ENCODE results near the gene EYS.

Gene EYS

DNA sequence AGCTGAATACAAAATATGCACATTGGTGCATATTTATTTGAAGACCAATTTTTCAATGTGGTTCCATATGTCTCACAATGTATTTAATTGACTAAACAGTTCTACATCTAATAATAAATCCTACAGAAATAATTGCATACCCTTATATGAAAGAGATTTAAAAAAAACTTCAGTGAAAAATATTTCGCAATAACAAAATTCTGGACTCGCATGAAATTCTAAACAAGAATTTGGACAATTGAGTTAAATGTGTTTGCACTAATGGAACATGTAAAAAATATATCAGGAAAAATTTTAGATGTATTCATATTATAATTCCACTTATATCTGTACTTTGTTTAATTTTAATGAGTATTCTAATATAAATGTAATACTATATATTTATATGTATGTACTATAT lies 1003.1 kb downstream of the EYS start:
- DNase-seq, result no peak

DNA sequence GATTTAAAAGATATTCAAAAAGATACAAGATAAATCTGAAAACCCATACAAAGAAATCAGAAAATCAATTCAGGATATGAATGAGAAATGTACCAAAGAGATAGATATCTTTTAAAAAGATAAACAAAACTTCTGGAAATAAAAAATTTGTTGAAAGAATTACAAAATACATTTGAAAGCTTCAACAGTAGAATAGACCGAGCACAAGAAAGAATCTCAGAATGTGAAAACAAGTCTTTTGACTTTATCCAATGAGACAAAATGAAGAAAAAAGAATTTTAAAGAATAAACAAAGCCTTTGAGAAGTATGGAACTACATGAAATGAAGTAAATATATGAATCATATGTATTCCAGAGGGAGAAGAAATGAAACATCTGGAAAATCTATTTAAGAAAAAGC lies 1011.0 kb downstream of the EYS start:
- no peak for DNase-seq

DNA sequence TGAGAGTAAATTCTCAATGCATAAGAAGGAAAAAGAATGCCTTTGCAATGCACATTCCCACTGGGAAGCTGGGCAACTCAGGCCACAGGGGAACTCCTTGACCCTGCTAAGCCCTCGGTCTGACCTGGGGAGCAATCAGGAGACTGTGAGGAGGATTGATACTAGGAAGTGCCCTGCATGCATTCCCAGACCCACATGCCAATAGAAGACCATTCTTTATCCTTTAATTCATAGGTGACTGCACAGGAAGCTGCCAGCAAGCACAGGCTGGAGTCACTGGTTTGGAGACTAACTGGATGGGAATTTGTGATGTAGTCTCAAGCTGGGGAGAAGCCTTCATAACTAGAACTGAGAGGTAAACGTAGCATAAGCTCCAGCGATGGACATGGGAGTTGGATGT lies 1012.7 kb downstream of the EYS start:
- no peak for DNase-seq

DNA sequence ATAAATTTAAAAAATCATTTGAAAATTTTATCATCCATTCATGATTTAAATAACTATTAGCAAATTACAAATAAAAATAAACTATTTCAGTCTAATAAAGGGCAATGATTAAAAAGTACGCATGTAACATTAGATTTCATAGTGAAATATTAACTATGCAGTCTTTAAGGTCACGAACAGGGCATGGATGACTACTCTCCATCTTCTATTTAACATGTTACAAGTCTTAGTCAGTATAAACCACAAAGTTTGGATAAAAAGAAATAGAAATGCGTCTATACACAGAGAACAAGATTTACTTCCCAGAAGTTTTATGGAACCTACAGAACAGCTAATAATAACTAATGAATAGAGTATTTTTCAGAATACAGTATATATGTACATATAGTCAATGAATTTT lies 1016.0 kb downstream of the EYS start:
- DNase-seq, result no peak

DNA sequence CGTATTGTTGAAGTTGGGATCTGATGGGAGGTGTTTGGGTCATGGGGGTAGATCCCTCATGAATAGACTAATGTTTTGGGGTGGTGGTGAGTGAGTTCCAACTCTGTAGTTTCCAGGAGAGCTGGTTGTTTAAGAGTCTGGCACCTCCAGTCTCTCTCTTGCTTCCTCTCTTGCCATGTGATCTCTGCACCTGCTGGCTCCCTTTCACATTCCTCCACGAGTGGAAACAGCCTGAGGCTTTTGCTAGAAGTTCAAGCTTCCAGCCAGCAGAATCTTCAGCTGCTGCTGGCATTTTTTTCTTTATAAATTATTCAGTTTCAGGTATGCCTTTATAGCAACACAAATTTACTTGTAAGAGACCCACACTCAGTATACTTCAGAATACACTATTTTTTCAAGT lies 1021.6 kb downstream of the EYS start:
- no peak for DNase-seq

DNA sequence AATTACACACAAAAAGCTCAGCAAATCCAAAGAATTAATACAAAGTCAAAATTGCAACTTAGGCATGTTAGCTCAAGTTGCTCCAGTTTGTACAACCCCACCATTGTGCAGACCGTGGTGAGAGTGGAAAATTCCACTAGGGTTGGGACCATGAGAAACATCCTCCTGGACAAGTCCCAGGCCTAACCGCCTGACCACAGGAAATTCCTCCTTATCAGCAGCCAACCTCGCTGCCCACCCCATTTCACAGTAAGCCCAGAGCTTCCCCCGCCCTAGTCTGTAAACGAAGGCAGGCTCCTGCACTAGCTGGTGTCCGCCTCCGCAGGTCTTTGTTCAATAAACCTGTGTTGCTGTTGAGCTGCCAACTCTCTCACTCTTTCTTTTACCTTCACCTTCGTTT lies 1023.3 kb downstream of the EYS start:
- DNase-seq, result no peak

DNA sequence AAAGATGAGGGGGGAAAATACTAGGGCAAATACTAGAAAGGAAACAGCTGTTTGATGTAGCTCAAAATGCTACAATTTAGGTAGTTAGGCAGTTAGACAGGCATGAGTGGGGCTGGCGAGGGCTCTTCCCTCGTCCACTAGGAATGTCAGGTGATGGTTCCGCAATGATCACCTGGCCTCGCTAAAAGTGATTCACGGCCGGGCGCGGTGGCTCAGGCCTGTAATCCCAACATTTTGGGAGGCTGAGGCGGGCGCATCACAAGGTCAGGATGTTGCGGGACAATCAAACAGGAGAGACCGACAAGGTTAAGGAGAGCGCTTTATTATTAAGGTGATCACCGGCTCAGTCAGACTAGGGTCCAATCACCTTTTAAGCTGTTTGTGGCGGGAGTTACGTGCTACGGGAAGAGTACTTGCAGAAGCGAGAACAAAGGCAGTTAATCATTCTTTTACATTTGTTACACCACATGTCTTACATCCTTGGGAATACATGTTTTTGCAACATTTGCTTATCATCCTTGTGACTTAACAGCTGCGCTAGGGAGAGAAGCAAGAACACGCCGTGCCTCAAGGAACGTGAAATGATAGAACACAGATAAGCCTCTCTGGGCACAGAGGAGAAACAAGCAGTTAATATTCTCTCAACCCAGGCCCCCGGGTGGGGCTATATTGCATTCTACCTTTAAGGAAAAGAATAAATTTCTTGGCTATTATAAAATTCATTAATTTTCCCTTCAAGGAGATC lies 1025.4 kb downstream of the EYS start:
- no peak for DNase-seq

DNA sequence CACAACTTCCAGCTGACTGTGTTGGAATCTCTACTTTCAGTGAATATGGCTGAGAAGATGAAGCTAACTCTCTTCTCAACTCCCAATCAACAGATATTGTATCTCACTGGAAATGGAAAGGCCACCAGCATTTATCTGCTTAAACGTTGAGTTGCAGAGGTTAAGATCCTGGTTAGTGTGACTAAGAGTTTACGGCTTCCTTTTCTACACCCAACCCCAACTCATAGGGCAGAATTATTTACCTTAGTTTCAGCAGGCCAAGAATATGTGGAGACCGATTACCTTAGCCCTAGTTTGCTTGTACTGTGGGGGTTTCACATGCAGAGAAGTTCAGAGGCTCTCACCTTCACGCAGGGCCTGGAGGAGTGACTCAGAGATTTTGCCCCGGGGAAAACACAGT lies 1026.6 kb downstream of the EYS start:
- no peak for DNase-seq

DNA sequence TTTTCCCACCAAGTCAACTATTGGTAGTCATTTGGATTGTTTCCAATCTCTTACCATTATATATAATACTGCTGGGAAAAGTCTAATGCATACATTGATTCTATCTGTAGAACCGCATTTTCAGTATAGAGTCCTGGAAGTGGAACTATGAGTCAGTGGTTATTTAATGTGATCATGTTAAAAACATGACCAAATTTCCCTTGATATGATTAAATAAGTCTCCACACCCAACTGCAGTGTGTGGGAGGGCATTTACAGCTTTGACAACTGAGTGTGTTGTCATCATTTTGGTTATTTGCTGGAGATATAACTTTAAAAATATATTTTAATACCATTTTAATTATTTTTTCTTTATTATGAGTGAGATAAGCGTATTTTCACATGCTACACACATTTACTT lies 1027.6 kb downstream of the EYS start:
- DNase-seq, result no peak

DNA sequence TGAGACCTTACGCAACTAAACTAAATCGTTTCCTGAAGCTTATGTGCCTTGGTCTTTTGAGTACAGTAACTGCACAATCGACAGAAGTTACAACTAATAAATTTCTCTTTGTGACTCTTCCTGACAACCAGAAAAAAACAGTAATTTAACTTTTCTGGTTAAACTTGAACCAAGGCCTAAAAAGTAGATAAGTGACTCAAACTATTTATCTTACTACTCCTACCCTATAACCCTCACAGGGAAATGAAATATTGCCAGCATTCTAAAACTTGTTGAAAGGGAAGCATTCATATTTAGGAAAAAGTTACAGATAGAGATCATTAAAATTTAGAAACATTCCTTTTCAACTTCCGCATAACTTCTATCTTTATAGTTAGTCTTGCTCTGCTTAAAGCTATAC lies 1034.4 kb downstream of the EYS start:
- no peak for DNase-seq

DNA sequence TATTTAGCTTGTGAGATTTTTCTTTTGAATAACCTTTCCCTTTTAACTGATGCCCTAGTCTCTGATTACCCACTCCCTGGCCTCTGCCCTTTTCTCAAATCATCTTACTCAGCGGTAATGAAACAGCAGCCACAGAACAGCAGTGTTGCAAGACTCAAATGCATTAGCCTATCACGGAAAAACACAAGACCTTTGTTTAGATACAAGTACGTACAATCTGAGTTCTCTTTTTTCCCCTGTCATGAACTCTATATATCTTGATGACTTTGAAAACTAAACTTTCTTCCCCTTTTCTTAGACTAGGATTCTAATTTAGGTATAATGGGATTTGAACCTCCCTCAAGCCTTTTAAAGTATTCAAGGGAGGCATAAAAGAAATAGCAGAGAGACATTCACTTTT lies 1034.9 kb downstream of the EYS start:
- no peak for DNase-seq

DNA sequence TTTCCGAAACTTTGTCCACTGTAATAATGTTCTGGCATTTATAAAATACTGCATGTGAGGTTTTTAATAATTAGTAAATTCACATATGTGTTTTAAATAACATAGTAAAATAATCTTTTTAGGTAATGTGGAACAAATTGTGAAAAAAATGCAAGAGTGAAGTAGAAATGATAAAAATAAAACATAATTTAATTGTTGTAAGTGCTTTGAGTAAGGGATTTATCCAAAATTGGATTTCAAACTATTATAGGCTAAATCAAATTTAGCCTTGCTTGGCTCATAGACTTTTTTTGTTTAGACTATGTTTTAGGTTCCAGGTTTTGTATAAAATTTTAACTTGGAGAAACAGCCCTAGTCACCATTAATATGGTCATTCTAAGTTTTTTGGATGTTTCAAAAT lies 1041.9 kb downstream of the EYS start:
- no peak for DNase-seq

DNA sequence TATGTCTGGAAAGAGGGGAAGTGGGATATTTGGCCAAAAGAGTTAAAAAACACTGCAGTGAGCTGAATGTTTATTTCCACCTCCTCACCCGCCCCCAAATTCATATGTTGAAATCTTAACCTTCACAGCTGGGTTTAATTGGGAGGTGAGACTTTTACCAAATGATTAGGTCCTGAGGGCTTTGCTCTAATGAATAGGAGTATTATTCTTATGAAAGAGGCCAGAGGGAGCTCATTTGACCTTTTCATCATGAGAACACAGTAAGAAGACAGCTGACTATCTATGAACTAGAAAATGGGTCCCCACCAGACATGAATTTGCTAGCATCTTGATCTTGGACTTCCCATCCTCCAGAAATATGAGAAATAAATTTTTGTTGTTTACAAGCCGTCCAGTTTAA lies 1042.5 kb downstream of the EYS start:
- no peak for DNase-seq

DNA sequence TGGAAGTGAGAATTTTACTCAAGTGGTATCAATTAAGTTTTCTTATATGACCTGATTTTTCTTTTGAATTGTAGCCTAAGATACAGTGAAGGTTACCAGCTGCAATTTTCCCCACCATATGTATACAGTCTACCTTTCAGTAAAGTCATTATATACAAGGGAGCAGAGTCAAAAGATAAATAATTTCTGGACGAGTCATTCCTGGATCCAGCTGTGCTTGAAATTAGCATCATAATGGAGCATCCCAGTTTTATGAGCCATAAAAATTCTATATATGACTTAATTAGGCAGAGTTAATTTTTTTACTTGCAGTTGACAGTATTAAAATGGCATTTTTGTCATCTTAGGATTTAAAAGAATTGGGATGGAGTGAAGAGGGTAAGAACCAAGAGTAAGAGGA lies 1063.0 kb downstream of the EYS start:
- no peak for DNase-seq

DNA sequence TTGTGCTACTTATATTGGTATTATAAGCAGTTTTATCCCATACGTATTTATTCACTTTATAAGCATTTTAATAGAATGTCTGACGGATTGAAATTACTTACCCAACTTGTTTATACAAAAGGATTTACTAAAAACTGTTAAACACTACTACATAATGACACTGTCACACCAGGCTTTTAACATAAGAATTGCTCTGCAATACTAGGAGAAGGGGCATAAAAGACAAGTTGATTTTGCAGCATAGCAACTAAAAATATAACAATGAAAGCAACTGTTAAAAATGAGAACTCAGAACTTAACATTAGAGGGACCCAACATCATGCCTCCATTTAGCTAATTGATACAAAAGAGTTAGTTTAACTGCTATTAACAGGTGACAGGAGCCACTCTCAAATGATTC lies 1076.1 kb downstream of the EYS start:
- DNase-seq, result no peak

DNA sequence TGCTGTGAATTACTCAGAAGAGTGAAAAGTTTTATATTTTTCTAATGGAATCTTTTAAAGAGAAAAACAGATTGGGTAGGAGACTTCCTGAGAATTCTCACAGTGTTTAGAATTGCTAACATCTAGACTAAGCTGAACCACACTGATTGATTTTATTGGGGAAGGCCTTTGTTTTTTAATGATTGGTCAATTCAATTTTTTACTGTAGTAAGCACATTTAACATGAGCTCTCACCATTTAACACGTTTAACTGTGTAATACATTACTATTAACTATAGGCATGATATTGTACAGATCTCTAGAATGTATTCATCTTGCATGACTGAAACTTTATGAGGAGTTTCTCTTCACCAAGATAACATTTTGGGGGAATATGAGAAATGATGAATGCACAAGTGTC lies 1084.1 kb downstream of the EYS start:
- DNase-seq, result no peak

DNA sequence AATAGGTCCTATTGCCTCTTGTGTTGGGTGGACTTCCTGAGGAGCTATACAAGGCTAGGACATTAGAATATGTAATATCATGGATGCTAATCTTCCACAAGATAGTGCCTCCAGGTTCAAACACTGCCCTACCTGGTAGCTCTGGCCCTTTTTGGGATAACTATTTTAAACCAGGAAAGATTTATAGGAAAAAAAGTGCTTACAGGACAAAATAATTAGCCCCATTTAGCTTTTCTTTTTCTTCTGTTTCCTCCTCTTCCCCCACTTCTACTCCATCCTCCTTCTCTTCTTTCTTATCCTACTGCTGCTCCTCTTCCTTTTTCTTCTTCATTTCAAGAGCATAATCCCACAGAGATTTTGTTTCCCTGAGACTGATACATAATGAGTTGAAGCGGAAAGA lies 1104.0 kb downstream of the EYS start:
- no peak for DNase-seq

DNA sequence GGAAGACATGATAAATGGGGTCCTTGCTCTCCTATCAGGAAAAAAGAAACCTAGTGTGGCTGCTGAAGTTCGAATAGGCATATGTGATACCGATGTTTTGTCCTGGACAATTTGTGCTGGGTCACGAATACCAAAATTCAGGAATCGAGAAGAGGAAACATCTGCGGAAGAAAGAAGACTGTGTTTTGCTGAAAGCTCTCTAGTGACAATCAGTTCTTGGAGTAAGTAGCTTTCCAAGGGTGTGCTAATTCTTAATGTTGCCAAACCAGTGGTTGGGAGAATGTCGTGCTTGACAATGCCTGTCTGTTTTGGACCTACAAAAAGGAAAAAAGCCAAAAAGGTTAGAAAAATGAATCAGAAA lies 1115.4 kb downstream of the EYS start:
- DNase-seq, result no peak

DNA sequence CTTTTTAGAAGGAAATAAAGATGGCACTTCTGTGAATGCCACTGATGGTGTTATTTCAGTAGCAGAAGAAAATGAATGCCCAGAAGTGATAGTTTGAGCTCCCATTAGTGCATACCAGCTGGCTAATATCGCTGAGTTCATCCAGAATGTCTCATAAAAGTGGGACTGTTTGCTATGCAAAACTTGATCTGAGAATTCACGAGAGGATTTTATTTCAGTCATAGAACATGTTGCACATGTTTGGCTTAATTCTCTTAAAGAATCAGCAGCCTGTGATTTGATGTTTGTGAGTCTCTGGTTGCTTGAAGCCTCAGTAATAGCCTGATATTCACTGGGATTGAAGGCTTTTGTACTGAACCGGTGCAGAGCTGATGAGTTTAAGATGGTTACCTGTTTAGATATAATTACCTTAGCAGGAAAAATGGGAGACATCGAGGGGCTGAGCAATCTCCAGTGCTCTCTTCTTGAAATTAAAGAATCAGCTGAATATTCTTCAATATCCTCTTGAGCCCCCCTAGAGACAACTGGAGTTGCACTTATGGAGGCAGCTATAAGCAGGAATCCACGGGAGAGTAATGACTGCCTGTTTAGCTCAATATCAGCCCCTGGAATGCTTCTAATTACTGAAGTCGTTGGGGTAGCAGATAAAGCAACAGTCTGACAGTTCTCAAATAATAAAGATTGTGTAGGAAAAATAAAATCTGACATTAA lies 1115.9 kb downstream of the EYS start:
- DNase-seq, result no peak

DNA sequence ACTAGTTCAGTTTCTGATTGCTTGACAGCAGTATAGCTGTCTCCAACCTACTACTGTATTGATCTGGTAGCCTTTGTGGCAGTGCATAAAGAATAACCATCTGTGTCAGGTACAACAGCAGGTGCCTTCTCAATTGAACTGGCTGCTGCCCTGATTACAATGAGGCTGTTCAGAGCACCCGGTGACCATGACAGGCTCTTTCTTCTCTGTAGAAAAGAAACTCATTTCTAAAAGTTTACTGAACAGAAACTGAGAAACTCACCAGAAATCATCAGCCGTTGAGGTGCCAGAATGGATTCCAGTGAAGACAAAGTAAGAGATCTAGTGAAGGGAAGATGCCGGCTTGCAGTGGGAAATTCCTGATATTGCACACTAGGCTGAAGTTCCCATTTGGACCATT lies 1117.1 kb downstream of the EYS start:
- DNase-seq, result no peak

DNA sequence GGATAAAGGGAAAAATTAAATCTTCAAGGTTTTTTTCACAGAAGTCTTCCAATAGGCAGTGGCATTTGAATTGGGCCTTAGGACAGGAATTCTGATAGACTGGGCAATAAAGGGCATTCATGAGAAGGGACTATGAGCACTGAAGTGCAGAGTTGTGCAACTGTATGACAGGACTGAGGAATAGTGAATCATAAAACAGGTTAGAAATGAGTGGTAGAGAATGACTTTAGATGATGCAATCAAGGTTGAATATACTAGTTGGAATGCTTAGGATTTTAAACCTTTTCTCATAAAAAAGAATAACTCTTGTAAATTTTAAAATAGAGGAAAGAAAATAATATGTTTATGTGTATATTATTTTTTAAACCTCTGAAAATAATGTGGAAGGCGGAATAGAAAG lies 1126.7 kb downstream of the EYS start:
- no peak for DNase-seq

DNA sequence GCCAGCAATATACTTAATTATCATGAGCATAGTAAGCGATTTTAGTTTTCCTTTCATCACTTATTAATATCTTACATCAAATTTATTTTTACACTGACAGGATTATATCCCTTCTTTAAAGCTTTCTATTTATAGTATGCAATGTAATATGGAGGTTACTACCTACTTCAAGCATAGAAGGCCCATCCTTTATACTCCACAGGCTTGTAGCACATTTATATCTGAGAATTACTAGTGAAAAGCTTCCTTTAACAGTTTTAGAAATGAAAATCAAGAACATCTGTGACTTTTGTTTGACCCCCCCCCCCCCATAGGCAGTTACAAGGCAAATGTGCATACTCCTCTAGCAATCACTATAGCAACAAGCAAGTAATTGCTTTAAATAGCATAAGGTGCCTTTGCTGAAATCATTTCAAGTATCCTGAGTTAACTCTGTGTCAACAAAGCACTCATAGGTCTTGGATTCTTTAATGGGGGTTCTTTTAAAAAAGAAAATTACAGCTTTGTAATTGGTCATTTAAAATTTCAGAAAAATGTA lies 1153.7 kb downstream of the EYS start:
- no peak for DNase-seq

DNA sequence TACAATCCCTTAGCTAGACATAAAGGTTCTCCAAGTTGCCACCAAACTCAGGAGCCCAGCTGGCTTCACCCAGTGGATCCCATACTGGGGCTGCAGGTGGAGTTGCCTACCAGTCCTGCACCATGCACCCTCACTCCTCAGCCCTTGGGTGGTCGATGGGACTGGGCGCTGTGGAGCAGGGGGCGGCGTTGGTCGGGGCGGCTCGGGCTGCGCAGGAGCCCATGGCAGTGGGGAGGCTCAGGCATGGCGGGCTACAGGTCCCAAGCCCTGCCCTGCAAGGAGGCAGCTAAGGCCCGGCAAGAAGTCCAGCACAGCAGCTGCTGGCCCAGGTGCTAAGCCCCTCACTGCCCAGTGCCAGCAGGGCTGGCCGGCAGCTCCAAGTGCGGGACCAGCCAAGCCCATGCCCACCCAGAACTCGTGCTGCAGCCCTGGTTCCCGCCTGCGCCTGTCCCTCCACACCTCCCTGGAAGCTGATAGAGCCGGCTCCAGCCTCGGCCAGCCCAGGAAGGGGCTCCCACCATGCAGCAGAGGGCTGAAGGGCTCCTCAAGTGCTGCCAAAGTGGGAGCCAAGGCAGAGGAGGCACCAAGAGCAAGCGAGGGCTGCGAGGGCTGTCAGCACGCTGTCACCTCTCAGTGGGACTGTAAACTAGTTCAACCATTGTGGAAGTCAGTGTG lies 1159.3 kb downstream of the EYS start:
- no peak for DNase-seq

DNA sequence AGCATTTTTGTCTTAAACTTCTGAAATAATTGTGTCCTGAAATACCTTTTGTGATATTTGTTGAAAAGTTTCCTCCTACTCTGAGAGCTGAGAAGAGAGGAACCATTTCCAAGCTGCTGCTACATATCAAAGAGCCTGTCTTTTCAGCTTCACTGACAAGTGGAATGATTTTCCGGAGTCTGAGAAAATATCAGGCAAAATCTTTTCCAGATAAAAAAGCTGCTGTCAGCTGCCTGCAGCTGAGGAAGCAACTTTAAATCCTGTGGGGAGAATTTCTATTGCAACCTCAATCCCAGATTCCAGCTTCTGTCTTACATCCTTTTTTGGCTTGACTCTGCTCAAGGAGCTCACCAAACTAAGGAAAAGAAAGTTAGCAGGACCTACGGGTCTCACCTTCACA lies 1167.1 kb downstream of the EYS start:
- DNase-seq, result no peak
